NCI-H2171 (cell line): Measurements from ENCODE around the gene SBF2.

Experiments
- DNase-seq: peaks from one replicate; lab custom pipeline; 2025; lab: John Stamatoyannopoulos, UW

SBF2 gene

GRCh38 chr11:9852465-9852864 lies 441.6 kb downstream of the SBF2 start:
- no peak for DNase-seq

GRCh38 chr11:9851366-9851765 lies 442.7 kb downstream of the SBF2 start:
- DNase-seq, result no peak

- no peak for DNase-seq
These were observed 443.7 kb downstream of the SBF2 start for GRCh38 chr11:9850224-9850895.

- DNase-seq, result no peak
These were observed 444.6 kb downstream of the SBF2 start for GRCh38 chr11:9849389-9849788.

GRCh38 chr11:9847636-9848035 lies 446.4 kb downstream of the SBF2 start:
- no peak for DNase-seq

- no peak for DNase-seq
These were observed 451.1 kb downstream of the SBF2 start for GRCh38 chr11:9842923-9843322.

GRCh38 chr11:9840460-9841004 lies 453.5 kb downstream of the SBF2 start:
- no peak for DNase-seq

GRCh38 chr11:9839550-9839949 lies 454.5 kb downstream of the SBF2 start:
- no peak for DNase-seq

GRCh38 chr11:9838961-9839360 lies 455.1 kb downstream of the SBF2 start:
- DNase-seq, result no peak

- DNase-seq, result no peak
These were observed 455.8 kb downstream of the SBF2 start for GRCh38 chr11:9838229-9838628.

- DNase-seq, result no peak
These were observed 459.7 kb downstream of the SBF2 start for GRCh38 chr11:9834291-9834690.

GRCh38 chr11:9831122-9831521 lies 462.9 kb downstream of the SBF2 start:
- DNase-seq, result peak; percentile 53

- no peak for DNase-seq
These were observed 466.3 kb downstream of the SBF2 start for GRCh38 chr11:9827708-9828107.

- DNase-seq, result no peak
These were observed 467.6 kb downstream of the SBF2 start for GRCh38 chr11:9826390-9826789.

- DNase-seq, result no peak
These were observed 468.1 kb downstream of the SBF2 start for GRCh38 chr11:9825895-9826294.

- DNase-seq, result no peak
These were observed 468.7 kb downstream of the SBF2 start for GRCh38 chr11:9825315-9825714.

GRCh38 chr11:9823887-9824385 lies 470.1 kb downstream of the SBF2 start:
- DNase-seq, result no peak

GRCh38 chr11:9823439-9823838 lies 470.6 kb downstream of the SBF2 start:
- DNase-seq, result no peak

- DNase-seq, result no peak
These were observed 472.8 kb downstream of the SBF2 start for GRCh38 chr11:9821008-9821752.

- DNase-seq, result no peak
These were observed 473.8 kb downstream of the SBF2 start for GRCh38 chr11:9820260-9820659.

GRCh38 chr11:9817191-9817590 lies 476.8 kb downstream of the SBF2 start:
- no peak for DNase-seq

GRCh38 chr11:9815486-9816136 lies 478.4 kb downstream of the SBF2 start:
- DNase-seq, result no peak

- no peak for DNase-seq
These were observed 479.9 kb downstream of the SBF2 start for GRCh38 chr11:9814108-9814507.
